Stomach (tissue), 4 donors: ENCODE results near the gene RMND5A.

Experiments
- CTCF ChIP-seq, 7 experiments: fragments of 450-650 bp in 4 of 7; fragments of 200-600 bp in 3 of 7; sonication (generic) in 3 of 7; IDR thresholded peaks; one replicate each; pipeline ENCODE4 v1.5.1; 2016 to 2019; ENCODE audit warnings: antibody characterized with exemption in 7 of 7, control low read depth in 2 of 7, mild to moderate bottlenecking in 1 of 7
- EP300 ChIP-seq: sonication (generic); formaldehyde crosslinking; IDR thresholded peaks from one replicate; pipeline ENCODE4 v1.6.1; 2017; ENCODE audit warnings: antibody characterized with exemption

- TF ChIP-seq CTCF (IDR thresholded peaks at IDR 0.05) = no peak
- TF ChIP-seq EP300 = no peak
These were observed 19.4 kb upstream of the RMND5A start for GRCh38 chr2:86700690-86701089.
